T-helper 2 cell treated with Interferon-gamma antibody and Interleukin-4, amounts not matched to agents 100 ng/mL and 5 ng/mL, for 36 hours (primary cell): ENCODE data around the gene PAGE4. TPM values are rescaled to one million over a fixed set of nuclear protein-coding genes. Genes with fewer than 3 reads are reported as not detected.

Experiments
- intact Hi-C: fragments of 100-400 bp; cut with micrococcal nuclease; formaldehyde crosslinking; loops from one replicate; pipeline ENCODE4 v1.15.1; 2023
- total RNA-seq: library from RNA; stranded (reverse); gene quantifications from 2 replicates; pipeline ENCODE4 v1.2.3, GENCODE V29; 2022

Gene PAGE4, protein sequence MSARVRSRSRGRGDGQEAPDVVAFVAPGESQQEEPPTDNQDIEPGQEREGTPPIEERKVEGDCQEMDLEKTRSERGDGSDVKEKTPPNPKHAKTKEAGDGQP
- not detected in 2 replicates for total RNA-seq

DNA sequence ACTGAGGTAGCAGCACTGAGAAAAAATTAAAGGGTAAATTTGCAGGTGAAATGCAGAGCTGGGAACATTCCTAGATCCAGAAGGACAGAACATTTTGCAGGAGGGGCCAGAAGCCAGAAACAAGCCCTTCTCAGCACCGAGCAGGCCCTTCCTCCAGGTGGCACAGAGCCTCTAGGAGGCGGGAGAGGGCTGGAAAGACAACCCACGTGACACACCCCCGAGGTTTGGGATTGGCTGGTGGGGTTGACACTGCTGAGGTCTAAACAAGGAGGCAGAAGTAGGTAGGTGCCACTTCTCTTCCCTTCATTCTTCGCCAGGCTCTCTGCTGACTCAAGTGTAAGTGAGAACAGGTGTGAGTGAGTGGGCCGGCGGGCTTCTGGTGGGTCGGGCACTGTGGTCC is at the start of gene PAGE4:
TSS of gene PAGE4 (plus strand) at position 288 of the 400 bp plus-strand sequence. CDS start 1,126 bp downstream, outside the sequence.
- intact Hi-C loops = no loop called here

DNA sequence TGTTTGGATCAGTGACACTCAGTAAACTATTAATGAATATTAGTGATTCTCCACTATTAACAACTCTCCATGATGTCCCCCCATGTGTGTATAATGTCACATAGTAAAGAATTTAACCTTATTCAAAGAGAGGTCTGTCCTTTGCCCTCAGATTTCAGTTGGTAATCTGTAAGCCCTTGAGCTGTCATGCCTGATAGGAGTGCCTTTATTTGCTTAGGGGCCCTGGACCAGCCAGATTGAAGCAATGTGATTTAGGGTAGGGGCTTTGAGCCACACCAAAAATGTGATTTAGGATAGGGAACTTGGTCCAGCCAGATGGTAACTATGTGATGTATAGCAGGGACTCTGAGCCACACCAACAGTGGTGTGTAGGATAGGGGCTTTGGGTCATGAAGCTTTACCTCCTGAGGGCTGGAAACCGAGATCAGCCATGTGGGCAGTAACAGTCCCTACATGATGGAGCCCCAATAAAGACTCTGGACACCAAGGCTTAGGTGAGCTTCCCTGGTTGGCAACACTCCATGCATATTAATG is 44.3 kb upstream of the PAGE4 start:
- intact Hi-C loops = no loop called here

DNA sequence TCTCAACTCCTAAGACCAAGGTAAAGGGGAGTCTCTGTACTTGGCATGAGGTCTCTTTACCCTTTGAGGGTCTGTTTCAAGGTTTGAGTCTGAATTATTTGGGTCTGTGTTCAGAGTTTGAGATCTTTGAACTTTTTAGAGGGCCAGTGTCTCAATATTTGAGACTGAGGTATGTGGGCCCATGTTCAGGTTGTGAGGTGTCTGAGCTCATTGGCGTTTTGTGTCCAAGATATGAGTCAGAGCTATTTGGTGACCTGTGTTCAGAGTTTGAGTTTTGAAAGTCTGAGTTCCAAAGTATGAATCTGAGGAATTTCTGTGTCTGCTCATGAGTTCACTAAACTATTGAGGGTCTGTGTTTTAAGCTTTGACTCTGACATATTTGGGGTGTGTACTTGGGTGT is 36.7 kb upstream of the PAGE4 start:
- intact Hi-C loops = no loop called here

DNA sequence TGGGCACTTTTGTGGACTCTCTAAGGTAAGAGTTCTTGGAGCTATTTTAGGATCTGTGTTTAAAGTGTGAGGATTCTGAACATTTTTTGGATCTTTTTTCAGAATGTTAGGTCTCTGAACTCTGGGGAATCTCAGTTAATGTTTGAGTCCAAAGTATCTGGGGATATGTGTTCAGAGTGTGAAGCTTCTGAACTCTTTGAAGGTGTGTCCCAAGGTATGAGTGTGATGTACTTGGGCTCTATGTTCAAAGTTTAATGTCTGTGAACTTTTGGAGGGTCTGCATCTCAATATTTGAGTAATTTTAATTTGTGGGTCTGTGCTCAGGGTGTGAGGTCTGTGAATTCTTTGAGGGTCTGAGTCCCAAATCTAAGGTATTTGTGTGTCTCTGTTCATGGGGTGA is 35.4 kb upstream of the PAGE4 start:
- intact Hi-C loops = no loop called here

DNA sequence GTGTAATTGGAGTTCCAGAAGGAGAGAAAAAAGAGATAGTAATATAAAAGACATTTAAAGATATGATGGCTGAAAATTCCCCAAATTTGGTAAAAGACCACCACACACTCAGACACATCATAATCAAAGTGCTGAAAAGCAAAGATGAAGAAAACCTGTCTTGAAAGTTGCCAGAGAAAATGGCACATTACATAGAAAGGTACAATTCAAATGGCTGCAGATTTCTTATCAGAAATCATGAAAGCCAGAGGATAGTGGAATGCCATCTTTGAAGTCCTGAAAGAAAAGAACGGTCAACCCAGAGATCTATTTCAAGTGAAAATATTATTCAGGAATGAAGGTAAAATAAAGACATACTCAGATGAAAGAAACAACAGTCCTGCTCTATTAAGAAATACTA is 29.3 kb upstream of the PAGE4 start:
- intact Hi-C loops = no loop called here

DNA sequence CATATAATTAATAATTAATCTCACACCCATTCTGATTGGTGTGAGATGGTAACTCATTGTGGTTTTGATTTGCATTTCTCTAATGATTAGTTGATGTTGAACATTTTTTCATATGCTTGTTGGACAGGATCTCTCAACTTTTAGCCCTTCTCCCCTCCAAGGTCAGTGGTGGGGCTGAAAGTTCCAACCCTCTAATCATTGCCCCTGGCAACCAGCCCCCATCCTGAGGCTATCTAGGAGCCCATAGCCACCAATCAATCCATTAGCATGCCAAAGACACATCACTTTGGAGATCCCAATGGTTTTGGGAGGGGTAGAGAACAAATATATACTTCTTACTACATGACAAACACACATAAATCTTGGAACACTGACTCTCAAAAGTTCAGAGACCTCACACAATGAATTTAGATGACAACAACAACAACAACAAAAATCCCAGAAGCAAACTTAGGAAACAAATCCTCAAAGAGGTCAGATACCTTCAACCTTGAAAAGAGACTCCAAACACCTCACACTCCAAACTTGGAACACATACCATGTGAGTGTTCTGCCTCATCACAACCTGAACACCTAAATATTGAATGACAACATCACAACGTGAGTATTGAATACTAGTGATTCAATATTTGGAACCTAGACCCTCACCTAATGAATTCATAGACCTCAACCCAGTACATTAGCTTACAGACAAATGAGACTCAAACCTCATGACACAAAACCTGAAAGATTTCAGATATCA is 19.0 kb upstream of the PAGE4 start:
- intact Hi-C loops = no loop called here

DNA sequence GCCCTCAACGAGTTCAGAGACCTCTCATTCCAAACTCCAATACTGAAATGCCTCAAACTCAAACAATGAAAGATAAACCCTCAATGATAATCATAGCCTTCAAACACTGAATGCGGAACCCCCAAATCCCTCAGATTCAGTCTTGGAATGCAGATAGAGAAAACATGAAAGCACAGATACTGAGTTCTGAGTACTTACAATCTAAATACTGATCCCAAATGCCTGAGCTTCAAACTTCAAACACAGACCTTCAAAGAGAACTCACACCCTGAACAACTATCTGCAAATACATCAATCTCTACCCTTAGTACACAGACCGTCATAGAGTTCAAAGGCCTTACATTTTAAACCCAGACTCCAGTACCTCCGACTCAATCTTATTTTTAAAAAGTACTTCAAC is 16.9 kb upstream of the PAGE4 start:
- intact Hi-C loops = no loop called here

DNA sequence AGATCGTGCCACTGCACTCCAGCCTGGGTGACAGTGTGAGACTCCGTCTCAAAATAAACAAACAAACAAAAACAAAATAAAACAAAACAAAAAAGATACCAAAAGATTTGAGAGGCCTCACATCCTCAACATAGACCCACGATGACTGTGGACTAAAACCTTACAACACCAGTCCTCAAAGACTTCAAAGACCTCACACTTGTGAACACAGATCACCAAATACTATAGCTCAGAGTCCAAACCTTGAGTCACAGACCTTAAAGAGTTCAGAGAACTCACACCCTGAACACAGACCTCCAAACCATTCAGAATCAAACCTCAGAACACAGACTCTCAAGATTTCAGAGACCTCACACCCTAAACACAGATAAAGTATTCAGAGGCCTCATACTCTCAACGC is 12.7 kb upstream of the PAGE4 start:
- intact Hi-C loops = no loop called here

DNA sequence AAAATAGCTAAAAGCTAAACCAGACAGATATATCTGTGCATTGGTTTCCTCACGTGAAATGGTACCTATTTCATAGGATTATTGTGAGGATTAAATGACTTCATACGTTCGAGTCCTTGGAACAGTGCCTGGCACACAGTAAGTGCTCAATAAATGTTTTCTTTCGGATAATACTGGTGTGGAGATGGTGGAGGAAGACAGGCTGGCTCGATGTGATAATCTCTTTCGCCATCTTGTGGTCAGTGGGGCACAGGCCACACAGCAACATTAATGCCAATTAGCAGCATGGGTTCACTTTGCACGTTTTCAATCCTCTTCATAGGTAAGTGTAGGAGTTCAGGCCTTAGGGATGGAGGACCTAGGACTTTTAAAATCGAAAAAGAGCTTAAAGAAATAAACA is 9.3 kb downstream of the PAGE4 start:
- intact Hi-C loops = no loop called here

DNA sequence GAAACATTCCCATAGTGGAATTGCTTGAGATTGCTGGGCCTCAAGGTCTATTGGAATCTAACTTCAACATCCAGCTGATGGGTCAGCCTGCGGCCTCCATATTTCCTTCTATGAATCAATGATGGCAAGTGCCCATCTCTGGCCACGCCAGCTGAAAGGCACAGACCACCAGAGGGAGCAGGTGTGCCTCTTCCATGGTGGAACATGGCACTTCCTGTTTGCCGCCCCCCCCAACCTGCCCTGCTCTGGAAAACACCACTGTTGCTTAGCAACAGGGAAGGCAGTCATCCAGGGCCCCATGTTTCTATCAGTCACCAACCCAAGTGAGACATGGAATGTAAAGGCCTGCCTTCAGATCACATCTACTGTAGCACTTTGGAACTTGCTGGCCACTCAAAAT is 11.6 kb downstream of the PAGE4 start:
- intact Hi-C loops = loop anchor here (1.0 kb wide), 1 partner anchor 36 kb away; no protein-coding TSS in a partner anchor

DNA sequence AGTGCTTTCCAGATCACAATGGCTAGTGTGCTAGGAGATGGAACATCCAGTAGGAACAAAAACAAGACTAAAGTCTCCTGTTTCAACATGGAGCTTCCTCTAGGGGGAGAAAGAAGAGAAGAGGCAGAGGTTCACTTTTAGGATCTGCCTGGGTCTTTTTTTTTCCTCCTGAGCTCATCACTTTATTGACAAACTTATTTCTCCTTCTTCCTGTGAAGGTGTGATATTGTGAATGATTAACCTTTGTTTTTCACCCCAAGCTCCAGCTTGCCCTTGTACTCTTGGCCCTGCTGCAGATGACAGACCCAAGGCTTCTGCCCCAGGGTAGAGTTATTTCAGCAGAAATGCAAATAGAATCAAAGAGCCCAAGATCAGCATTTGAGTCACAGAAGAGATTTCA is 13.5 kb downstream of the PAGE4 start:
- intact Hi-C loops = no loop called here

DNA sequence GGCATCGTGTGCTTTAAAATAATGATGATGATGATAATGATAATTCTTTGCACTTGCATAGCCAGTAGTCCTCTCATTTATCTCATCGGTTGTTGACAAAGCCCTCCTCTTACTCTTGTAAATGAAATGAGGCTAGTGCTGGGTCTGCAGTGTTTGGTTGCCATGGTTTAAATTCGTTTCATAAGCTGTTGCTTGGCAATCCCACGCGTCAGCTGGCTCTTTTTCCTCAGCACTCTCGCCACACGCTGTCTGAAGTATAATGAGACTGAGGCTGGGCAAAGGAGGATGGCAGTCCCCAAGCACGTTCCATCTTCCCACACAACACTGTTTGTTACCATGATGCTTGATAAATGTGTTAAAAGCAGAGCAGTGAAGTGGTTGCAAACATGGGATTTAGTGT is 15.5 kb downstream of the PAGE4 start:
- intact Hi-C loops = no loop called here

DNA sequence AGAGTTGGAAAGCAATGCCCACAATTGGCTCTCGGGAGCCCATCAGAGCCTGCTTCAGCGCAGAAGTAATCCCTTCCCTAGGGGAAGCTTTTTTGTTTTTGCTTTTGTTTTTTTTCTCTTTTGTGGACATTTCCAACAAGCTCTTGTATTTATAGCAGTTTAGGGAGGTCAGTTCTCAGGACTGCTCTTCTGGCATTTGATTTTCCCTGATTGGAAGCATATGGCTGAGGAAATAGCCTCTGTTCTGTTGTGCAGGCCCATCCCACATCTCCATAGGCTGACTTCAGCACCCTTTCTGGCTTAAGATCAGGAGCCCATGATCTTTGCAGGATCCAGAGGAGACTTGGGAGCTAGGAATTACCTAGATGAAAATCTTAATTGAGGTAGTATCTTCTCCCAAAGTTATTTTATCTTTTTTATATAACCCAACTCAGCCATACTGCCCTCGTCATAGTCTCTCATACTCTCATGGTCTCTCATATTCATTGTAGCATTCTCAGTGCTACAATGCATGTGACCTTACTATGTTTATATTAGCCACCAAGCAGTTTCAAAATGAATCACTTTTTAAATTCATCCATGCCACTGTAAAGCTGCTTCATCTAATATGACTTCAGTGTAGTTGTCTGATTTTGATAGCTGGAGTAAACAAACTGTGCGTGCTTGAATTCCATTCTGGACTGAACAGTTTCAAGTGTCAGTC is 16.7 kb downstream of the PAGE4 start:
- intact Hi-C loops = no loop called here

DNA sequence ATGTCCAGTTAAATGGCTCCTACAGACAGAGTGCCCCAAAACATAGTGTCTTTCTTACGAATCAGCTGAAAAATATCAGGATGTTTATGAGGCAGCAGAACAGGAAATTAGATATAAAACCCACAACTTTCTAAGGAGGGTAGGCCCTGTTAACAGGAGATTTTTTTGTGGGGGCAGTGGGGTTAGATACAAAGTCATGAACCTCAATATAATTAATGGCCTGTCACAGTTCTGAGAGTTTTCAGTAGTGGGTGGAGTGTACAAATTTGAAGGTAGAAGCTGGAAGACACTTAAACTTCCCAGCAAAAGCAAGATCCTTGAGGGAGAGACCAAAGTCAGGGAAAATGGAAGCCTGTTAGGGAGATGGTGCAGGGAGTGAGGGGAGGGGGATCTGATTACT is 17.4 kb downstream of the PAGE4 start:
- intact Hi-C loops = no loop called here

DNA sequence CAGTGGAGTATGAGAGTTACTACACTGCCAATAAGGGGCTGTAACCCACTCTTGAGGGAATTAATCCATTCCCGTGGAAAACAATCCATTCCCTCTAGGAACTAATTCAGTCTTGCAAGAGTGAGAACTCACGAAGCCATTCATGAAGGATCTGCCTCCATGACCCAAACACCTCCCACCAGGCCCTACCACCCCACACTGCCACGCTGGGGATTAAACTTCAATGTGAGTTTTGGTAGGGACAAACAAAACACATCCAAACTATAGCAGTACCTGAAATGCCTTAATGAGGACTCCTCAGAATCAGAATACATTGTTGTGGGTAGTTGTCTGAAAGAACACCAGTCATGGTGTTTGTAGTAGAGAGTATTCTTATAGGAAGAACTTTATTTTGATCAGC is 19.2 kb downstream of the PAGE4 start:
- intact Hi-C loops = no loop called here

DNA sequence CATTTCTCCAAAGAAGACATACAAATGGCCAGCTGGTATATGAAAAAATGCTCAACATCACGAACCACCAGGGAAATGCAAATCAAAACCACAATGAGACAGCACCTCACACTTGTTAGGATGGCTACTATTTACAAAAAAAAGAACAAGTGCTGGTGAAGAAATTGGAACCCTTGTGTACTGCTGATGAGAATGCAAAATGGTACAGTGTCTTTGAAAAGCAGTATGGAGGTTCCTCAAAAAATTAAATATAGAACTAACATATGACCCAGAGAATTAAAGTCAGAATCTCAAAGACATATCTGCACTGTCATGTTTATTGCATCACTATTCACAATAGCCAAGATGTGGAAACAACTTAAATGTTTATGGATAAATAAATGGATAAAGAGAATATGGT is 20.9 kb downstream of the PAGE4 start:
- intact Hi-C loops = no loop called here

DNA sequence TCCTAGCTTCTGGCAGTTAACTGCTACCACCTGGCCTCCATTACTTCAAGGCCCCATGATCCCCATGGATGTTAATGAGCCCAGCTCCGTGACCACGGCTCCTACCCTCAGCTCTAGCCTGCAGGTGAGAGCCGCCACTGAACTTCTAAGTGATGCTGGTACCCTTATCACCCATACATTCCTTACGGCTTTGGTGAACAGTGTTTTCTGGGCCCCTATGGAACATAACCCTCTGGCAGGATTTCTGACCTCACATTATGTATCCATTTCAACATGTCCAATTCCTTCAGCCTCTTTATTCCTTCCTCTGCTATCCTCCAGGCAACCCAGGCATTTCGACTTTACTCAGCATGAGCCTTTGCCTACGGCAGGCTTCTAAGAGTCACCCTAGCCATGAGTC is 24.6 kb downstream of the PAGE4 start:
- intact Hi-C loops = no loop called here

DNA sequence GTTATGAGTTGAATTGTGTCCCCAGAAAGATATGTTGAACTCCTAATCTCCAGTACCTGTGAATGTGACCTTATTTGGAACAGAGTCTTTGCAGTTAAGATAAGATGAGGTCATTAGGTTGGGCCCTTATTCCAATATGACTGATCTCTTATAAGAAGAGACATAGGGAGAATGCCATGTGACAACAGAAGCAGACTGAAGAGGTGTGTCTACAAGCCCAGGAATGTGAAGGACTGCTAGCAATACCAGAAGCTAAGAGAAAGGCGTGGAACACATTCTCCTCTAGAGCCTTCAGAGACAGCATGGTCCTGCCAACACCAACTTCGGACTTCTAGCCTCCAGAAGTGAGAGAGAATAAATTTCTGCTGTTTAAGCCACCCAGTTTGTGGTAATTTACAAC is 27.7 kb downstream of the PAGE4 start:
- intact Hi-C loops = no loop called here

DNA sequence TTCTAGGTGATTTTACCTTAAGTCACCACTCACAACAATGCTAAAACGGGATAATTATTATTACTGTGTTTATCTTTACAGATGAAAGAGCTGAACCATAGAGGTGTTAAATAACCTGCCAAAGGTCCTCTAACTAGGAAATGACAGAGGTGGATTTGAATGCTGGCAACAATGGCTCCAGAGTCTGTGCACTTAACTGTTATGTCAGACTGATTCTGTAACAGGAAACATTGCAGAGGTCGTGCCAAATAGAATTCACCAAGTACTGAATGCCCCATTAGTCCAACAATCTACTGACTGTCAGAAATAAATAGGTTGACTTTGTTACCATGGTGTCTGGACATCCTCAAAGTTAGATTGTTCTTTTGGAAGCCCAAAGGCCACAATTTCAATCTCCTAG is 29.2 kb downstream of the PAGE4 start:
- intact Hi-C loops = no loop called here

DNA sequence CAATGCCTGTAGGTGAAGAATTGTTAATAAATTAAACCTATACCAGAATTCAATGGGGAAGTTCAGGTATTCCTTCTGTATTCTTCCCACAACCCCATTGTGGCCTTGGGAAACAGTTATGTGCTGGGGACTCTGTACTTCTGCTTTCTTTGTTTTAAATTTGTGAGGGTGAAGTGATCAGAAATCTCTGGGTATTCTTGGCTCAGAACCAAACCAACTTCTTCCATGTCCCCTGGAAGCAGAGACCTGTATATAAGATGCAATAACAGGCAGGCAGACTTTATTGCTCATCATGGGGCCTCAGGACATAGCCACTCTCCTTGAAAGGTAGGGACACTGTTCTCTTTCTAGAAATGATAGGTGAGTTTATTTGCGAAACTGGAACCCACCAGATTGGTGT is 30.4 kb downstream of the PAGE4 start:
- intact Hi-C loops = no loop called here

DNA sequence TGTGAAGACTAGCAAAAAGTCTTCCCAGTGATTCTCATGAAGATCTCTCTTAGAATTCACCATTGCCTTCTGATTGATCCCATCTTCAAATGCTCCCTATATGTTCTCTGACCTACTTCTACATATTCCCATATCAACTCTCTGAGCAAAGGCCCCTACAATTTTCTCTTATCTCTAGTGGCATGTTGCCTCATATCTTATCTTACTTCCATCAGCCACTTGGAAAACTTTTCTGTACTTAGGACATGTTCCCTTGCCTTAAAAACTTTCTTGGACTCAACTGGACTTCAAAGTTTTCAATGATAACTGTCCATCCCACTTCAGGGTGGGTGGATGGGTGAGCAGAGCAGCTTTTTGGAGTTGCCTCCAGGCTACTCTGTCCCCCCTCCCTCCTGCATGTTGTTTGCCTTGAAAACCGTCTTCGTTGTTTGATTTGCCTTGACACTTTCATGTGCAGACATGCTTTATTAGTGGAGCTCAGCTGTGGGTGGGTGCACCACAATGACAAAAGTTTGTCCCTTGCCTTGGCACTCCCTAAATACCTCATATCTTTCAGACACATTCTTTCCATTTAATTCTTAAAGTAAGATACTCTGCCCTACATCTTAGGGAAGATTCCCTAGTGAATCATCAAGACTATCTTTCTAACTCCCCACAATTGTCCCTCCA is 31.9 kb downstream of the PAGE4 start:
- intact Hi-C loops = no loop called here

DNA sequence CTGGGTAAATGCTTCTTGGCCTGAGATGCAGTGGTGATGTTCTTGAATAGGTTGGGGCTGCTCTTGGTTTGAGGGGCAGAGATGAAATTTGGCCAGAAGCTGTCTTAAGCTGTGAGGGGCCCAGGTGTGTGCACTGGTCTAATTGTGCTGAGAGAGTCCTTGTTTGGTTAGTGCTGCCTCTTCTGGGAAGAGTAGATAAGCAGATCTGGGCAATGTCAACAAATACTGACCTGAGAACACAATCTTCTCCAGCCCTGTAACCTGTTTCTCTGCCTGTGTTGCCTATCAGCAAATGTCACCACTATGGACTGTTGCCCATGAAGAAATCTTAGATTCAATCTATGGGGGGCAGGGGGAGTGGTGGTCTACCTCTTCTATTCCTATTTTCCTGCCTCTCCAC is 33.0 kb downstream of the PAGE4 start:
- intact Hi-C loops = no loop called here
